ENCODE results near the gene MRPL28.
"Not testable (repeated sequence)": the region's sequence is repeated elsewhere in the genome, so short reads cannot be mapped to it uniquely, and the experiment has no call there.

The MRPL28 gene

GRCh38 chr16:349211-349610 lies 21.1 kb downstream of the MRPL28 start:
- peak; percentile 71 for DNase-seq
- in situ Hi-C loops (cut with HindIII; ENCODE audit: low pct_ligation_motif_present, low pct_unique_long_range_greater_than_20kb, low sequenced_read_pairs): no loop called here

- in situ Hi-C loops (cut with HindIII; ENCODE audit: low pct_ligation_motif_present, low pct_unique_long_range_greater_than_20kb, low sequenced_read_pairs); DNase-seq: not testable (repeated sequence)
Measured at GRCh38 chr16:348495-348894, 21.8 kb downstream of the MRPL28 start.

- DNase-seq: no peak
- in situ Hi-C loops (cut with HindIII; ENCODE audit: low pct_ligation_motif_present, low pct_unique_long_range_greater_than_20kb, low sequenced_read_pairs): no loop called here
Measured at GRCh38 chr16:347203-347602, 23.1 kb downstream of the MRPL28 start.

GRCh38 chr16:346587-346986 lies 23.8 kb downstream of the MRPL28 start:
- in situ Hi-C loops (cut with HindIII; ENCODE audit: low pct_ligation_motif_present, low pct_unique_long_range_greater_than_20kb, low sequenced_read_pairs): no loop called here
- peak; percentile 47 for DNase-seq

- in situ Hi-C loops (cut with HindIII; ENCODE audit: low pct_ligation_motif_present, low pct_unique_long_range_greater_than_20kb, low sequenced_read_pairs): no loop called here
- no peak for DNase-seq
Measured at GRCh38 chr16:345772-346171, 24.6 kb downstream of the MRPL28 start.

GRCh38 chr16:342455-343213 lies 27.7 kb downstream of the MRPL28 start:
- no peak for DNase-seq
- in situ Hi-C loops (cut with HindIII; ENCODE audit: low pct_ligation_motif_present, low pct_unique_long_range_greater_than_20kb, low sequenced_read_pairs): no loop called here

- in situ Hi-C loops (cut with HindIII; ENCODE audit: low pct_ligation_motif_present, low pct_unique_long_range_greater_than_20kb, low sequenced_read_pairs): not testable (repeated sequence)
Measured at GRCh38 chr16:341974-342336, 28.4 kb downstream of the MRPL28 start.

GRCh38 chr16:341095-341973 lies 29.0 kb downstream of the MRPL28 start:
- in situ Hi-C loops (cut with HindIII; ENCODE audit: low pct_ligation_motif_present, low pct_unique_long_range_greater_than_20kb, low sequenced_read_pairs); DNase-seq: not testable (repeated sequence)

More at GRCh38 chr16:341974-342336, 28.4 kb downstream of the MRPL28 start:
- not testable (repeated sequence) for DNase-seq

GRCh38 chr16:340370-341091 lies 29.8 kb downstream of the MRPL28 start:
- in situ Hi-C loops (cut with HindIII; ENCODE audit: low pct_ligation_motif_present, low pct_unique_long_range_greater_than_20kb, low sequenced_read_pairs): no loop called here

GRCh38 chr16:339680-340079 lies 30.7 kb downstream of the MRPL28 start:
- no peak for DNase-seq
- in situ Hi-C loops (cut with HindIII; ENCODE audit: low pct_ligation_motif_present, low pct_unique_long_range_greater_than_20kb, low sequenced_read_pairs): no loop called here

More at GRCh38 chr16:340370-341091, 29.8 kb downstream of the MRPL28 start:
- DNase-seq: no peak

GRCh38 chr16:337975-338575 lies 32.3 kb downstream of the MRPL28 start:
- in situ Hi-C loops (cut with HindIII; ENCODE audit: low pct_ligation_motif_present, low pct_unique_long_range_greater_than_20kb, low sequenced_read_pairs): no loop called here

GRCh38 chr16:337437-337836 lies 32.9 kb downstream of the MRPL28 start:
- in situ Hi-C loops (cut with HindIII; ENCODE audit: low pct_ligation_motif_present, low pct_unique_long_range_greater_than_20kb, low sequenced_read_pairs): no loop called here
- no peak for DNase-seq

More at GRCh38 chr16:337975-338575, 32.3 kb downstream of the MRPL28 start:
- DNase-seq: no peak

- in situ Hi-C loops (cut with HindIII; ENCODE audit: low pct_ligation_motif_present, low pct_unique_long_range_greater_than_20kb, low sequenced_read_pairs): no loop called here
- DNase-seq: no peak
Measured at GRCh38 chr16:336269-336668, 34.1 kb downstream of the MRPL28 start.

GRCh38 chr16:334861-335632 lies 35.3 kb downstream of the MRPL28 start:
- in situ Hi-C loops (cut with HindIII; ENCODE audit: low pct_ligation_motif_present, low pct_unique_long_range_greater_than_20kb, low sequenced_read_pairs); DNase-seq: not testable (repeated sequence)

- in situ Hi-C loops (cut with HindIII; ENCODE audit: low pct_ligation_motif_present, low pct_unique_long_range_greater_than_20kb, low sequenced_read_pairs); DNase-seq: not testable (repeated sequence)
Measured at GRCh38 chr16:334164-334832, 36.0 kb downstream of the MRPL28 start.

- in situ Hi-C loops (cut with HindIII; ENCODE audit: low pct_ligation_motif_present, low pct_unique_long_range_greater_than_20kb, low sequenced_read_pairs): no loop called here
- DNase-seq: no peak
Measured at GRCh38 chr16:333406-334094, 36.8 kb downstream of the MRPL28 start.

Measured in ACHN (cell line).